ENCODE results near the gene LRRC72.
"Not testable (repeated sequence)": the region's sequence is repeated elsewhere in the genome, so short reads cannot be mapped to it uniquely, and the experiment has no call there.

The LRRC72 gene

GRCh38 chr7:16592395-16592794 lies 65.8 kb downstream of the LRRC72 start:
- Histone ChIP-seq H3K27me3 (ENCODE audit: control insufficient read depth, low read length) (no peaks in the 10 kb centered on the region), H3K4me2 (ENCODE audit: low read length) (no peak overlapping the region), H3K4me1 (ENCODE audit: control insufficient read depth, low read length) (no peaks in the 10 kb centered on the region), H3K79me2 (ENCODE audit: control insufficient read depth, low read length) (no peaks in the 10 kb centered on the region), H3K9me2 (replicated peaks; ENCODE audit: control insufficient read depth, low read length) (no peaks in the 10 kb centered on the region), H3K4me3 (ENCODE audit: low read length) (no peak overlapping the region), H3K36me3 (ENCODE audit: control insufficient read depth, low read length) (no peaks in the 10 kb centered on the region), H3K27ac (ENCODE audit: low read depth, low read length) (no peak overlapping the region), H3K9me3 (ENCODE audit: control insufficient read depth, insufficient read depth, low read length) (no peaks in the 10 kb centered on the region), H4K20me1 (ENCODE audit: control insufficient read depth, insufficient read depth, low read depth, low read length) (no peaks in the 10 kb centered on the region), H3F3A (ENCODE audit: control insufficient read depth, insufficient read depth) (no peaks in the 10 kb centered on the region)
- TF ChIP-seq EZH2phosphoT487 (IDR thresholded peaks at IDR 0.05; ENCODE audit: borderline replicate concordance, low read length), result no peak
- TF ChIP-seq CTCF (IDR thresholded peaks at IDR 0.05; ENCODE audit: low read depth, low read length, poor library complexity, severe bottlenecking), result no peak

GRCh38 chr7:16594061-16594460 lies 67.4 kb downstream of the LRRC72 start:
- Histone ChIP-seq H3K36me3 (ENCODE audit: control insufficient read depth, low read length) (no peaks in the 10 kb centered on the region), H3K4me1 (ENCODE audit: control insufficient read depth, low read length) (no peaks in the 10 kb centered on the region), H3K79me2 (ENCODE audit: control insufficient read depth, low read length) (no peaks in the 10 kb centered on the region), H3K9me3 (ENCODE audit: control insufficient read depth, insufficient read depth, low read length) (no peaks in the 10 kb centered on the region), H3K4me2 (ENCODE audit: low read length) (no peak overlapping the region), H3F3A (ENCODE audit: control insufficient read depth, insufficient read depth) (no peaks in the 10 kb centered on the region), H3K9me2 (replicated peaks; ENCODE audit: control insufficient read depth, low read length) (no peaks in the 10 kb centered on the region), H4K20me1 (ENCODE audit: control insufficient read depth, insufficient read depth, low read depth, low read length) (no peaks in the 10 kb centered on the region), H3K27me3 (ENCODE audit: control insufficient read depth, low read length) (no peaks in the 10 kb centered on the region), H3K27ac (ENCODE audit: low read depth, low read length) (no peak overlapping the region), H3K4me3 (ENCODE audit: low read length) (no peak overlapping the region)
- TF ChIP-seq CTCF (IDR thresholded peaks at IDR 0.05; ENCODE audit: low read depth, low read length, poor library complexity, severe bottlenecking), result no peak
- no peak for TF ChIP-seq EZH2phosphoT487 (IDR thresholded peaks at IDR 0.05; ENCODE audit: borderline replicate concordance, low read length)

- H3K27me3 ChIP-seq (ENCODE audit: control insufficient read depth, low read length), result no peaks in the 10 kb centered on the region
- H3K79me2 ChIP-seq (ENCODE audit: control insufficient read depth, low read length), result no peaks in the 10 kb centered on the region
- H3K9me2 ChIP-seq (replicated peaks; ENCODE audit: control insufficient read depth, low read length), result no peaks in the 10 kb centered on the region
- no peaks in the 10 kb centered on the region for H3K4me1 ChIP-seq (ENCODE audit: control insufficient read depth, low read length)
- no peaks in the 10 kb centered on the region for H4K20me1 ChIP-seq (ENCODE audit: control insufficient read depth, insufficient read depth, low read depth, low read length)
- no peak overlapping the region for H3K4me2 ChIP-seq (ENCODE audit: low read length)
- no peaks in the 10 kb centered on the region for H3K36me3 ChIP-seq (ENCODE audit: control insufficient read depth, low read length)
- H3K27ac ChIP-seq (ENCODE audit: low read depth, low read length), result no peak overlapping the region
- H3F3A ChIP-seq (ENCODE audit: control insufficient read depth, insufficient read depth), result no peaks in the 10 kb centered on the region
- TF ChIP-seq EZH2phosphoT487 (IDR thresholded peaks at IDR 0.05; ENCODE audit: borderline replicate concordance, low read length) (no peak), CTCF (IDR thresholded peaks at IDR 0.05; ENCODE audit: low read depth, low read length, poor library complexity, severe bottlenecking) (no peak)
- H3K4me3 ChIP-seq (ENCODE audit: low read length), result no peak overlapping the region
- H3K9me3 ChIP-seq (ENCODE audit: control insufficient read depth, insufficient read depth, low read length), result no peaks in the 10 kb centered on the region
Measured at GRCh38 chr7:16594676-16595075, 68.1 kb downstream of the LRRC72 start.

GRCh38 chr7:16595596-16595995 lies 69.0 kb downstream of the LRRC72 start:
- not testable (repeated sequence) for H3K36me3 ChIP-seq (ENCODE audit: control insufficient read depth, low read length); H4K20me1 ChIP-seq (ENCODE audit: control insufficient read depth, insufficient read depth, low read depth, low read length); H3K9me2 ChIP-seq (replicated peaks; ENCODE audit: control insufficient read depth, low read length); H3K4me1 ChIP-seq (ENCODE audit: control insufficient read depth, low read length); H3K4me2 ChIP-seq (ENCODE audit: low read length); H3K9me3 ChIP-seq (ENCODE audit: control insufficient read depth, insufficient read depth, low read length); H3K4me3 ChIP-seq (ENCODE audit: low read length); H3K27me3 ChIP-seq (ENCODE audit: control insufficient read depth, low read length); H3F3A ChIP-seq (ENCODE audit: control insufficient read depth, insufficient read depth); H3K27ac ChIP-seq (ENCODE audit: low read depth, low read length); H3K79me2 ChIP-seq (ENCODE audit: control insufficient read depth, low read length)

Data from DOHH2 (cell line).